Measurements from ENCODE around the gene SGF29. TPM values are rescaled to one million over a fixed set of nuclear protein-coding genes. Genes with fewer than 3 reads are reported as not detected.
"Not testable (repeated sequence)": the region's sequence is repeated elsewhere in the genome, so short reads cannot be mapped to it uniquely, and the experiment has no call there.

SGF29 gene
- total and polyA plus RNA-seq, 8 donors, result 14.2 to 46.6 (median 21.8) TPM

DNA sequence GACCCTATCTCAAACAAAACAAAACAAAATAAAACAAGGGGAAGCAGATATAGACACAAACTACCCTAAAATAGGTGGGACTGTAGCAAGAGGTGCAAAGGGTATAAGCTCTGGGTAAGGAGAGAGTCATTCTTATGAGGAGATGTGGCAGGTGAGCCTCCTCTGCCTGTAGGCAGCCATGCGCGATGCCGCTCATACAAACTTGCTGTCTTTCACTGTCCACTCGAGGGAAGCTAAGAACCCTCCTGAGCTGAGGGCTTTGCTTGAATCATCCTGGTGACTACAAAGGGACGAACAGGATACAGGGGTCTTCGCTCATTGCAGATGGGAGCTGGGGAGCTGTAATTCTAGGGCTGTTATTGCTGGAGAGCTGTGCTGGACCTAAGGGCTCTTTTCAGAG, 32.3 kb upstream of the SGF29 start:
- intact Hi-C loops (cut with DNase I), result no loop called here
- no peak for DNase-seq
- no peak for FAIRE-seq
- H3K4me3 ChIP-seq, result no peak overlapping the region
- H3K27ac ChIP-seq, result no peak overlapping the region
- no peaks in the 10 kb centered on the region for H3K36me3 ChIP-seq
- H3K9me3 ChIP-seq, result no peaks in the 10 kb centered on the region
- ATAC-seq, result no peak
- no peaks in the 10 kb centered on the region for H3K27me3 ChIP-seq
- TF ChIP-seq, protein P1, sequence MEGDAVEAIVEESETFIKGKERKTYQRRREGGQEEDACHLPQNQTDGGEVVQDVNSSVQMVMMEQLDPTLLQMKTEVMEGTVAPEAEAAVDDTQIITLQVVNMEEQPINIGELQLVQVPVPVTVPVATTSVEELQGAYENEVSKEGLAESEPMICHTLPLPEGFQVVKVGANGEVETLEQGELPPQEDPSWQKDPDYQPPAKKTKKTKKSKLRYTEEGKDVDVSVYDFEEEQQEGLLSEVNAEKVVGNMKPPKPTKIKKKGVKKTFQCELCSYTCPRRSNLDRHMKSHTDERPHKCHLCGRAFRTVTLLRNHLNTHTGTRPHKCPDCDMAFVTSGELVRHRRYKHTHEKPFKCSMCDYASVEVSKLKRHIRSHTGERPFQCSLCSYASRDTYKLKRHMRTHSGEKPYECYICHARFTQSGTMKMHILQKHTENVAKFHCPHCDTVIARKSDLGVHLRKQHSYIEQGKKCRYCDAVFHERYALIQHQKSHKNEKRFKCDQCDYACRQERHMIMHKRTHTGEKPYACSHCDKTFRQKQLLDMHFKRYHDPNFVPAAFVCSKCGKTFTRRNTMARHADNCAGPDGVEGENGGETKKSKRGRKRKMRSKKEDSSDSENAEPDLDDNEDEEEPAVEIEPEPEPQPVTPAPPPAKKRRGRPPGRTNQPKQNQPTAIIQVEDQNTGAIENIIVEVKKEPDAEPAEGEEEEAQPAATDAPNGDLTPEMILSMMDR (IDR thresholded peaks at IDR 0.05), result no peak
- peaks cover 5 to 7% (median 7%) of the 10 kb centered on the region in 3 donors for H3K4me1 ChIP-seq
- WGBS, 2 donors, result 89 to 91% methylated on average over 6 of the region's 6 CpGs

DNA sequence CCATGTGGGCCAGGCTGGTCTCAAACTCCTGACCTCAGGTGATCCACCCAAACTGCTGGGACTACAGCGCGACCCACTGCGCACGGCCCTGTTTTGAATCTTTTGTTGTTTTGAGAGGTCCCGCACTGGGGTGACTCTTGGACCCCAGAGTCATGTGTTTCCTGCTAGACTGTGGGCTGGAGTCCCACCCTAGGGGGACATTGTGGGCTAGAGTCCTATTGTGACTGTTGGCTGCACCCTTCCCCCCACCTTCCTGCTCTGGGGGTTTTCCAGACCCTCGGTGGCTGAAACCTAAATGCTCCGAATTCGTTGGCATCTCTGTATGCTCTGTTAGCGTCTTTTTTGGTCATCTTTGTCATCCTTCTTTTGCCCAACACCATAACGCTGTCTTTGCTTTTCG, 30.9 kb upstream of the SGF29 start:
- FAIRE-seq (no peak), ATAC-seq (no peak), DNase-seq (no peak)
- Histone ChIP-seq H3K9me3 (no peaks in the 10 kb centered on the region), H3K4me3 (no peak overlapping the region), H3K27me3 (no peaks in the 10 kb centered on the region), H3K36me3 (no peaks in the 10 kb centered on the region), H3K4me1 (peaks cover 16 to 17% (median 17%) of the 10 kb centered on the region in 3 donors), H3K27ac (no peak overlapping the region)
- TF ChIP-seq, protein P1 (IDR thresholded peaks at IDR 0.05), result no peak
- intact Hi-C loops (cut with DNase I), result no loop called here
- WGBS, 2 donors, result 89 to 92% methylated on average over 11 of the region's 11 CpGs

DNA sequence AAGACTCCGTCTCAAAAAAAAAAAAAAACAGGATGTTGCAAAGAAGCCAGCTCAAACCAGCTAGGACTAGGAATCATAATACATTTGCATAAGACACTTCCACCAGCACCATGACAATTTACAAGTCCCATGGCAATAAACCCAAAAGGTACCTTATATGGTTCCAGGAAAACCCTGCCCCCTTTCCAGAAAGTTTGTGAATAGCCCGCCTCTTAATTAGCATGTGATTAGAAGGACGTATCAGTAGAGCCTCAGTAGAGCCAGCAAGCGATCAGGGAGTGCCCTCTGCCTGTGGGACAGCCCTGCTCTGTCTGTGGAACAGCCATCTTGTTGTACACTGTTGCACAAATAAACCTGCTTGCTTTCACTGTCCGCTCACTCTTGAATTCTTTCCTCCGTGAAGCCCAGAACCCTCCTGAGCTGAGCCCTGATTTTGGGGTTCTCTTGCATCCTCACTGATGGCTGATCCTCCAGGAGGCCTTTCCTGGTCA, 29.0 kb upstream of the SGF29 start:
- H3K27ac ChIP-seq, result no peak overlapping the region
- DNase-seq (no peak), ATAC-seq (no peak), FAIRE-seq (no peak)
- intact Hi-C loops (cut with DNase I), result no loop called here
- 79 to 83% methylated on average over 6 of the region's 6 CpGs for WGBS, 2 donors
- peaks cover 16 to 28% (median 27%) of the 10 kb centered on the region in 3 donors for H3K4me1 ChIP-seq
- no peaks in the 10 kb centered on the region for H3K27me3 ChIP-seq
- H3K9me3 ChIP-seq, result no peaks in the 10 kb centered on the region
- no peak overlapping the region for H3K4me3 ChIP-seq
- TF ChIP-seq, protein P1 (IDR thresholded peaks at IDR 0.05), result no peak
- no peaks in the 10 kb centered on the region for H3K36me3 ChIP-seq

DNA sequence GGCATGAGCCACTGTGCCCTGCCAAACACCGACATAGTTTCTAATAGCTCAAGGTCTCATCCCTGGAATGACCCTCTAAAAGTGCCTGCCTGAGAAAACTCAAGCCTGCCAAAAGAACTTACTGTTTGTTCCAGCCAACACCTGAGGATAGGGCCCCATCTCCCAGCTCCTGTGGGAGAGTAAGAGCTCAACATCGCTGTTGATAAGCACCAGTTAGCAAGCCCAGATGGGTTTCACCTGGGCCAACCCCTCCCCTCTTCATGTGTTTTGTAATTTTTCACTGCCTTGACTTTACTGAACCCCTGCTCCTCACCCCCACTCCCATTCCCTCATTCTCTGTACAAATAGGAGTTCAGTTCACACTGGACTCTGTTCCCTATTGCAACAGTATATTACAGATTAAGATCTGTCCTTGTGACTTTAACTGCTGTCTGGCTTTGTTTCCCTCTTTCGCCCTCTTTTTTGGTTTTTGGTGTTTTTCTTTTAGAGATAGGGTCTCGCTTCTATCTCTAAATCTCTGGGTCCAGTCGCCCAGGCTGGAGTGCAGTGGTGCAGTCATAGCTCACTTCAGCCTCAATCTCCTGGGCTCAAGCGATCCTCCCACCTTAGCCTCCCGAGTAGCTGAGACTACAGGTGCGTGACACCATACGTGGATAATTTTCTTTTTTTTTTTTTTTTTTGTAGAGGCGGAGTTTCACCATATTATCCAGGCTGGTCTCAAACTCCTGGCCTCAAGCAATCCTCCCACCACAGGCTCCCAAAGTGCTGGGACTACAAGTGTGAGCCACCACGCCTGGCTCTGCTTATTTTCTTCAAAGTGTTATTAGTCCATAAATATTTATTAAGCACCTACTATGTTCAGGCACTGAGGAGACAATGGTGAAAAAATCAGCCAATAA, 27.3 kb upstream of the SGF29 start:
- no peak for FAIRE-seq
- H3K4me3 ChIP-seq, result no peak overlapping the region
- TF ChIP-seq, protein P1 (IDR thresholded peaks at IDR 0.05), result no peak
- no peaks in the 10 kb centered on the region for H3K27me3 ChIP-seq
- peak; percentile 39 to 75 (median 55) for ATAC-seq
- intact Hi-C loops (cut with DNase I), result no loop called here
- H3K9me3 ChIP-seq, result no peaks in the 10 kb centered on the region
- DNase-seq, result peak in 4 of 6 donors; percentile 41 to 76 (median 63)
- peaks cover 16 to 28% (median 27%) of the 10 kb centered on the region in 3 donors for H3K4me1 ChIP-seq
- 52 to 58% methylated on average over 11 of the region's 11 CpGs for WGBS, 2 donors
- H3K27ac ChIP-seq, result peak overlapping the region; percentile 11 to 80 (median 40)
- no peaks in the 10 kb centered on the region for H3K36me3 ChIP-seq

DNA sequence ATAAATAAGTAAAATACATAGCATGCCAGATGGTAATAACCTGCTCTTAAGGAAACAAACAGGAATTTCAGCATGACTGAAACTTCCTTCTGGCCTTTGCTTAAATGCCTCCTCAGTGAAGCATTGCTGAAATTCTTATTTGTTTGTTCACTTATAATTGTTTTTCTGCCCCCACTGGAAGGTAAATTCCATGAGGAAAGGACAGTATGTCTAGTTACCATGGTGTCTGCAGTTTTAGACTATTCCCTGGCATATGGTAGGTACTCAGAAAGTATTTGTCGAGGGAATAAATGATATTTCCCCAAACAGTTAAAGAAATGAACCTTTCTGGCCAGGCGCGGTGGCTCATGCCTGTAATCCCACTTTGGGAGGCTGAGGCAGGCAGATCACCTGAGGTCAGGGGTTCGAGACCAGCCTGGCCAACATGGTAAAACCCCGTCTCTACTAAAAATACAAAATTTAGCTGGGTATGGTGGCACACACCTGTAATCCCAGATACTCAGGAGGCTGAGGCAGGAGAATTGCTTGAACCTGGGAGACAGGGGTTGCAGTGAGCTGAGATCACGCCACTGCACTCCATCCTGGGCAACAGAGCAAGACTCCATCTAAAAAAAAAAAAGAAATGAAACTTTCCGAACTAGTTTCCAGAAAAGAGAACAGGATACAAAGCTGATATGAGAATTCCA, 26.5 kb upstream of the SGF29 start:
- H3K4me3 ChIP-seq; ATAC-seq; DNase-seq; H3K36me3 ChIP-seq; H3K9me3 ChIP-seq; FAIRE-seq; H3K27me3 ChIP-seq; intact Hi-C loops (cut with DNase I): not testable (repeated sequence)
- Histone ChIP-seq H3K4me1 (peaks cover 22 to 34% (median 33%) of the 10 kb centered on the region in 3 donors), H3K27ac (peak overlapping the region in 3 of 4 donors; percentile 13 to 80 (median 66))
- WGBS, 2 donors, result 82 to 84% methylated on average over 7 of the region's 7 CpGs

All from pancreas (tissue), 10 donors.